Measurements from ENCODE around the gene TDRD9. TPM values are rescaled to one million over a fixed set of nuclear protein-coding genes. Genes with fewer than 3 reads are reported as not detected.

TDRD9 gene
- polyA plus RNA-seq, 1 donor = 0.62 TPM

DNA sequence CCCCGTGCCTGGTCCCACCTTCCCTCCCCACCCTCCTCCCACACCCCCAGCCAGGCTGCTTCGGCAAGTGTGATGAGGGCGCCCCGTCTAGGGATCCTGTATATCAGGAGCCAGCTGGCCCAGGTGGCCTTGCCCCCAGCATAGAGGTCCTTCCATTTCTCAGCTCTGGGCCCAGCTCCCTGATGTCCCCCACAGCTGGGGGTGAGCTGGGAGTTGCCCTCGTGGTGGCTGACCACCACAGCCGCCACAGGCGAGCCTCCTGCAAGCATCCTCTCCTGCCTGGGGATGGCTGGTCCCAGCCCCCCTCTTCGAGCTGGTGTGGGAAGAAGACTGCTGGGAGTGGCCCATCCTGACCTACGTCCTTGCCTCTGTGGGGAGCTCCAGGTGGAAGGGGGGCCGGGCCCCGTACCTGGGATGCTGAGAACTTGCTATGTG is 164.7 kb downstream of the TDRD9 start:
- no peak for DNase-seq (ENCODE audit: low read depth)

DNA sequence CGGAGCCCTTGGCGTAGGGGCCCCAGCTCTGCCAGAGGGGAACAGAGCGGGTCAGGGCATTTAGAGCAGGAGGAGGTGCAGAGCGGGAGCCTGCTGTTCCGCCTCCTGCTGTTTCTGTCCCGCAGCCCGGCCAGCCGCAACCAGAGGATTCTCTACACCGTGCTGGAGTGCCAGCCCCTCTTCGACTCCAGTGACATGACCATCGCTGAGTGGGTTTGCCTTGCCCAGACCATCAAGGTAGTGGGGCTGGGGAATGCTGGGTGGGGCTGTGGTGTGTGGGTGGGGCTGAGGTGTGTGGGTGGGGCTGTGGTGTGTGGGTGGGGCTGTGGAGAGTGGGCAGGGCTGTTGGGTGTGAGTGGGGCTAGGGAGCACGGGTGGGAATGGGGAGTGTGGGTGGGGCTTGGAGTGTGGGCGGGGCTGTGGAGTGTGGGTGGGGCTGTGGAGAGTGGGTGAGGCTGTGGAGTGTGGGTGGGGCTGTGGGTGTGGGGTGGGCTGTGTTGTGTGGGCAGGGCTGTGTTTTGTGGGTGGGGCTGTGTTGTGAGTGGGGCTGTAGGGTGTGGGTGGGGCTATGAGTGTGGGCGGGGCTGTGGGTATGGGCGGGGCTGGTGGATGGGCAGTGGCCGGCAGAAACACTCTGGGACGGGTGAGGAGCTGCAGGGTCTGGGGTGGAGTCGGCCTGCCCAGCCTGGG is 165.3 kb downstream of the TDRD9 start:
- DNase-seq (ENCODE audit: low read depth) = no peak

DNA sequence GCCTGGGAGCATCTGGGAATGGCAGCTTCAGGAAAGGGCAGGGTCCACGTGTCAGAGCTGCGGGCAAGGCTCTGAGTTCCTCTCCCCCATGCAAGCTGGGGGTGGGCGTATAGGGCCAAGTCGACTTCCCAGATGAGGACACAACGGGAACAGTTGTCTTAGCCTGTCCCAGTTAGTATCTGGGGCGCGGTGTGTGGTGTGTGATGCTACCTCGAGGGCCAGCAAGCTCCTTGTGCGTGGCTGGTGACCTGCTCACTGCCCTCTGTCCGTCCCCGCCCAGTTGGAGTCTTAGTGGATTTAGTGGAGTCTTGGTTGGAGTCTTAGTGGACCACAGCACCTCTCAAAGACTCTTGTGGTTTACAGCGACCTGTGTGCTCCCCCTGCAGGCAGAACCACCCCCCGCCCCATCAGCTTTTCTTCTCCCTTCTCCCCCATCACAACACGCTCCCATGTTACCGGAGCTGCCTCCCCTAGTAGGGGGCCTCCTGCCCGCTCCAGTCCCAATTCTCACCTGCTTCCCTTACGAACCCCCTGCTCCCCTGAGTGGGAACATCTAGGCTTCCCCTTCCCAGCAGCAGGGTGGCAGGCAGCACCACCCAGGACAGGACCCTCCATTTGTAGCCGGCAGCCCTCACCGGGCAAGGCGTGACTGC is 165.9 kb downstream of the TDRD9 start:
- no peak for DNase-seq (ENCODE audit: low read depth)

DNA sequence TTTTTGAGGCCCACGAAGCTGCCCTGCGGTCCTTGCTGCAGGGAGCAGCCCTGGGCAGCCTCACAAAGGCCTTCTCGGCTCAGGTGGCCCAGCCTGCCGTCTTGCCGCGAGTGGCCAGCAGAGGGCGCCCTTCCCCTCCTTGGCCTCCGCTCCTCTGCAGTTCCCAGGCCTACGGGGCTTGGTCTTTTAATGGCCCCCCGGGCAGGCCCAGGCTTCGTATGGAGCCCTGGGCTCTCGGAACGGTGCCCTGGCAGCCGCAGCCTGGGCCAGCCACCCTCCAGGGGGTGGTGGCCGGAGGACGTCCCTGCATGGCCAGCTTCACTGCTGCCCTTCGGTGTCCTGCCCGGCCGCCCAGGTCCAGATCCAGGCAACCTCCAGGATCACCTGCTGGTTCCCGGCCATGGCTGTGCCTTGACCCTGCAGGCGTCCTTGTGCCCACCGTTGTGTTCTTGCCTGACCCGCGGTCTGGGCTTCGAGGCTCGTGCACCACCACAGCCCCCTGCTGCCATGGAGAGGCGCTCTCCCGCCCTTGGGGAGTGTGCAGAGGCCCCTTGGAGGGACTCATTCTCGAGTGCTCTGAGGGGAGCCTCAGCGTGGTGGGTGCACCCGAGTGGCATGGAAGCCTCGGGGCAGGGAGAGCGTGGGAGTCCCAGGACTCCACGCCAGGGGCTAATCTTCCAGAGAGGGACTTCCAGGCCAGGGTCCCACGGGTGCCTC is 166.6 kb downstream of the TDRD9 start:
- no peak for DNase-seq (ENCODE audit: low read depth)

DNA sequence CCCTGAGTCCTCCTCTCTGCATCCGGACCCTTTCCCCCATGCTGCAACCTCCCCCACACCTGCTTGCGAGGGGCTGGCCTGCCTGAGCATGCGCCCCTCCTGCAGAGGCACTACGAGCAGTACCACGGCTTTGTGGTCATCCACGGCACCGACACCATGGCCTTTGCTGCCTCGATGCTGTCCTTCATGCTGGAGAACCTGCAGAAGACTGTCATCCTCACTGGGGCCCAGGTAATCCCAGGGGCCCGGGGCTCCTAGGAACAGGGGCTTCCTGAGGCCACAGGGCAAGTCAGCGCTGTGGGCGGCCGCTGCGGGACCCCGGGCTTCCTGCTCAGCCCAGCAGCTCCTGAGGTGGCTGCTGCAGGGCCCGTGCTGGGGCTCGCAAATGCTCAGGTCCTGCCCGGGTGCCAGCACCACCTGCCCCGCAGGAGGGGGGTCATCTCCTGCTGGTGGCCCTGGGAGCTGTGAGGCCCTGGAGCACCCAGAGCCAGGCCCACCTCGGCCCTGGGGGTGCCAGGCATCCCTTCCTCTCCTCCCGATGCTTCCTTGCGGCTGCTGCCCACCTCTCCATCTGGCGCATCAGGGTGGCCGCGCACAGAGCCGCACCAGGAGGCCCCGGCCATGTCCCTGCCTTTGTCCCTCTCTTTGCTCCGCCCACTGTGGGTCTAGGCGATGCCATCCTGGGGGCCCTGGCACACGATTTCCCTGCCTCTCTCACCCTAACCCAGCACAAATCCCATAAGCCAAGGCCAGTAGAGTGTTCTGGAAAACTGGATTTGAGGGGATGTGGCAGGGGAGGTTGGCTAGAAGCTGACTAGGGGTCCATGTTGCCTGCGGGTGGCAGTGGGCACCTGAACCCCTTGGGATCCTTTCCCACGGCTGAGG is 167.4 kb downstream of the TDRD9 start:
- no peak for DNase-seq (ENCODE audit: low read depth)

DNA sequence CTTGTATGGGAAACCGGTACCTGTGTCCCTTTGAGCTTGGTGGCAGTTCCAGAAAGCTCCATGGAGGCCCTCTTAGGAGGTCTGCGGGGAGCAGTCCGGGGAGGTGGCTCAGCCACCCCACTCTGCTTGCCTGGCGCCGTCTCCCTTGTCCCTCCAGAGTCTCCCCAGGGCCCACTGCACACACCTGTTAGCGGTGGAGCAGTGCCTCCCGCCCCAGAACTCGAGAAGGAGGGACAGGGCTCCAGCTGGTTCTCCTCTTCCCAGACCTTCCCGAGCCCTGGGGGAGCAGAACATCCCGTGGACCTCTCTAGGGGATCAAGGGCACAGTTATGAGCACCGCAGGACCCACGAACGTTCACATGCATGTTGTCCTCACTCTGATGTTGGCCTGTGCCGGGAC is 168.1 kb downstream of the TDRD9 start:
- no peak for DNase-seq (ENCODE audit: low read depth)

DNA sequence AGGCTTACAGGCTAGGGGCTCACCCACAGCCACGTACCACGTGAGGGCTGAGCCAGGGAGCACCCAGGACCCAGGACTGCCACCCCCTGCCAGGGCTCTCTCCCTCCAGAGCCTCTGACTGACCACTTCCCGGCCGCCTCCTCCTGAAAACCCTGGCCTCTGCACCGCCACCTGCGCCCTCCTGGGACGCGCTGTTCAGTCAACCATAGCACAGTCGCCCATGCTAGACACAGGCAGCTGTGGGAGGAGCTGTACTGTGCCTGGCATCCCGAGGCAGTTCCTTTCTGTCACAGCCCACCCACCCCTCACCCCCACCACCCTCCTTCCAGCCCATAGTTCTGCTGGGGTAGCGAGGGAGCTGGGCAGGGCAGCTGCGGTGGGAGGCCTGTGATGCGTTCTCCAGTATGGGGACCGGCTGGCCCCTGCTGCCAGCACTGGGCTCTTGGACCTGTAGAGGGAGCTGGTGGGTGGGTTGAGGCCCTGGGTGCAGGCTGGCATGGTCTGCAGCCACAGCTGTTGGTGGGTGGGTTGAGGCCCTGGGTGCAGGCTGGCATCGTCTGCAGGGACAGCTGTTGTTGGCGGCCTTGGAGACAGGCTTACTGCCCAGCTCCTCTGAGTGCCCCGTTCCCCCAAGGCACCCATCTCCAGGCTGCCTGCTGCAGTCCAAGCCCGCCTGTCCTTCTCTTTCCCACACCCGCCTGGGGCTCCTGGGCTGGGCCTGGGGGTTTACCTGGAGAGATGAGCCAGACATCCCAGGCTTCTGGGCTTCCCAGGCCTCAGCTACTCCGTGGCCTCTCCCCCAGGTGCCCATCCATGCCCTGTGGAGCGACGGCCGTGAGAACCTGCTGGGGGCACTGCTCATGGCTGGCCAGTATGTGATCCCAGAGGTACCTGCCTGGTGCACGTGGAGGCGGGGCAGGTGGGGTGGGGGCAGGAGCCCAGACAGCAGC is 168.8 kb downstream of the TDRD9 start:
- no peak for DNase-seq (ENCODE audit: low read depth)

DNA sequence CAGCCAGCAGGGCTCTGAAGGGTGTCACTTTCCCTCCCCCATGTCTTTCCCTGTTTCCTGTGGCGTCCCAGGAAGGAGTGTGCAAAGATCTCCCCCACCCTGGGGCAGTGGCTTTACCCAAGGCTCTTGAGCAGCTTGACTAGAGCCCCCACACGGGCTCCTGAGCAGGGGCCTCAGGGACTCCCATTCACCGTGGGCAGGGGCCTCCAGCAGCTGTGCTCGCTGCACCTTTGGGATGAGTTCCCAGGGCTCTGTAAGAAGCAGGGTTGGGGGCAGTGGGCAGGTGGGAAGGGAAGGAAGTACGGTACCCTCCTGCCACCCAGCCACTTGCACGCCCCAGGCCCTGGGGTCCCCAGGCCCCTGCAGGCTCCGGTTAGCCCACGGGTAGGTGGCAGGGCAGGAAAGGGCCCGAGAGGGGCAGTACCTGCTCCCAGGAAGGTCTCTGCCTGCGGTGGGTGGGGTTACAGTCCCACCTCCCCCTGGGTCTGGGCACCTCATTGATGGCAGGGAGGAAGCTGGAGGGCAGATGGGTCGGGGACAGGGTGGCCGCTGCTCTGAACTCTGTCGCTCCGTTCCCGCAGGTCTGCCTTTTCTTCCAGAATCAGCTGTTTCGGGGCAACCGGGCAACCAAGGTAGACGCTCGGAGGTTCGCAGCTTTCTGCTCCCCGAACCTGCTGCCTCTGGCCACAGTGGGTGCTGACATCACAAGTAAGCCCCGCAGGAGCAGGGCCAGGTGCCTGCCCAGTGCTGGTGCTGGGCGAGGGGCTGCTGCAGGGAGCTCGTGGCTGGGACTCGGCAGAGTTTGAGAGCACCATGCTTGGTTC is 170.2 kb downstream of the TDRD9 start:
- no peak for DNase-seq (ENCODE audit: low read depth)

DNA sequence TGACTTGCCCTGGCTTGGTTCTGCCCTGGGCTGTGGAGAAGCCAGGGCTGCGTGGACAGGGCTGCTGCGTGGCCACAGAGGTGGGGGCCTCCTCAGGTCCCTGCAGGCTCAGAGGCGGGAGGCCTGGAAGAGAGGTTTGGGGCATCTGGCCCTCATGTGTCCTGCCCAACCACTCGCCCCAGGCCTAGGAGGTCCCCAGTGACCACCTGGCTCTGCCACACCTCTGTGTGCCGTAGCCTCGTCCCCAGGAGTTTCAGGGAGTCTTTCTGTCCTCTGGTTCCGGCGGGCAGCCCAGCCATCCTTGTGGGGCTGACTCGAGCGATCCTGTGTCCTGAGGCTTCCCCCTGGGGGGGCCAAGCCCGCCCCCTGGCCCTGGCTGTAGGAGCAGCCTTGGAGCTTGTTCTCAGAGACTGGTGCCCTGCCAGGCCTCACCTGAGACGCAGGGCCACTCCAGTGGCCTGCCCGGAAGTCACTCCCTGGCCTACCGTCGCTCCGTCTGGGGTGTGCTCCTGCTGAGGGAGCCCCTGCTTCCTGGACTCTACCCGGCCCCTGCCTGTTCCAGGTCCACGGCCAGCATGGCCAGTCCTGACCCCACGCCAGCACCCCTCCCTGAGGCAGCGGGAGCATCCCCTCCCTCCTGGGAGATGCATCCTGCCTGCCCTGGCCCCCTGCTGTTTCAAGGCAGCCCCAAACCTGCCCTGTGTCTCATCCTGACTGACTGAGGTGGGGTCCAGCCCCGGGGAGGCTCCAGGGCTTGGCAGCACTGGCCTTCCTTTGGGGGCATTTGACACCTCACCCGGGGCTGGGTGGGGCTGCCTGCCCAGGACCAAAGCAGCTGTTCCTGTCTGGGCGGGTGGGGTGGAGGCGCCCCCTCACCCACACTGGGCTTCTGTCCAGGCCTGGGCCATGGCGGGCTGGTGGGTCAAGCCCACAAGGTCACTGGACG is 171.1 kb downstream of the TDRD9 start:
- DNase-seq (ENCODE audit: low read depth) = no peak

DNA sequence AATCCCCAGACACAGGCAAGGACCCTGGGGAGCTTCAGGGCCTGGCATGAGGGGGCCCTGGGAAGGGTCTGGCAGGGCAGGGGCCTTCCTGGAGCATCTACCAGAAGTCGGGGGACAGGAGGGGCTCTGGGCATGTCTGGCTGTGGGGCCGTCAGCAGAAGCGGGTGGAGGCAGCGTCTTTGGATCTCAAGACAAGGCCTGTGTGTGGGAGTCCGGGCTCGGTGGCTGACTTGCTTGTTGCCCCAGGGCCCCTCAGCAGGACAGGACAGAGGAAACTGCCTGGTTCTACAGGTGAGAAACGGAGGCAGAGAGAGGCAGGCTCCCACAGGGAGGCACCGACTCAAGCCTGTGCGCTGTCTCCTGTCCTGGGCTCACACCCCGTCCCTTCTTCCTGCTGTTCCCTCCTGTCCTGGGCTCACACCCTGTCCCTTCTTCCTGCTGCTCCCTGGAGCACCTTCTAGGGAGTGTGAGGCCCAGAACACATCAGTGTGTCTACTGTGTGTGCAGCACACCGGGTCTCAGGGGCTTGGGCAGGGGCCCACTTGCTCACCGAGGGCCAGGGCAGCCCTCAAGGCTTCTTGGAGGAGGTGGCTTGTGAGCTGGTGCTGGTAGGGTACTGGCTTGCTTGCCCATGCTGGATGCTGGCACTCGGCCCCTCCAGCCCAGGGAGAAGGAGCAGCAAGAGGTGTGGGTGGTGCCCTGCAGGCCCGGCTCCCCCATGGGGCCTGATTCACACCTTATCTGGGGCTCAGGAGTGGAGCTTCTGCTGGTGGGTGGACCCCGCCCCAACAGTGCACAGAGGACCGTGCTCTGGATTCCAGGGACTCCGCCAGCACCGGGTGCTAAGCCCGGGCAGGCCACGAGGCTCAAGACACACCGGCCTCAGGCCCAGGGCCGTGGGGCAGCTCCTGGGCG is 172.2 kb downstream of the TDRD9 start:
- no peak for DNase-seq (ENCODE audit: low read depth)

DNA sequence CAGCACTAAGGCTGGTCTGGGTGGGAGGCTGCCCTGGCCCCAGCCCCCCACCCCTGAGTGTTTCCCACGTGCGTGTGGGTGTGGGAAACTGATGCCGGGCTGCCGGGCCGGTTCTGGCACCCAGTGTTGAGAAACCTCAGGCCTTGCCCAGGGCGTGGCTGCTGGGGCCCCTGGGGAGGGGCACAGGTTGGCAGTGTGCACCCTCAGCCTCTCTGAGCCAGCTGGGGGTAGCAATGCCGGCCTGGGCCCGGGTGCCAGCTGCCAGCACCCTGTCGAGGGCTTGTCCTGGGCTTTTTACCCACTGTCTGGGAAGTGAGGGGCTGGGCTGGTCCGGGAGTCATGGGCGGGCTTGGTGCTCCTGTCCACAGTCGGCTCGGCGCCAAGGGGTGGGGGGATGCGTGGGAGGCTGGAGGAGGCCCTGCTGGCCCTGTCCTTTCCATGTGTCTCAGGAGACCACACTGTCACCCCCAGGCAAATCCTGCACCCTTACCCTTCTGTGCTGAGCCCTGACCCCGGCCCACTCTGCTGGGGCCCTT is 172.9 kb downstream of the TDRD9 start:
- no peak for DNase-seq (ENCODE audit: low read depth)

DNA sequence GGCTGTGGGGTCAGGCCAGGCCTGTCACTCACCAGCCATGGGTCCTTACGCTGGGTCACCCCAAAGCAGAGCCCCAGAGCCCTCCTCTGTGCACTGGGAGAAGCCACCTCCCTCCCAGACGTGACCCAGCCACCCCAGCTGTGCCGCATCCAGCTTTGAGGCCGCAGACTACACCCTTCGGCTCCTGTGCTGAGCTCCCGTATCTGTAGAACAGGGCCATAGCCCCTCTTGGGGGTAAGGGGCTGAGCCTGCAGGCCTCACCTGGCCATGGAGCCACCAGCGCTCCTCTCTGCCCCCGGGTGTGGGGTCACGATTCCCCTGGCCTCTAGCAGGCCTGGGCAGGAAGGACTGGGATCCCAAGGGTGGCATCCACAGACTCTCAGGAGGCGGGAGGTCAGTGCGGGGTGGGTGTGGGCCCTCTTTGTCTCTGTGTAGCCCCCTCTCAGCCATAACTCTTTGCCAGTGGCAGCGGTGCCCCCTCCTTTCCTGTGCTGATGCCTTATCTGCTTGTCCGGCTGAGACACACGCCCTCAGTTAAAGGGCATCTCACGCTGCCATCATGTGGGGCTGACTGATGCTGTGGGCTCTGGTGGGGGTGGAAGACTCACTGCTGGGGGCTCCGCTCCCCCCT is 173.5 kb downstream of the TDRD9 start:
- DNase-seq (ENCODE audit: low read depth) = no peak

Other genes with a start within 250 kb of the TDRD9 start
- gene XRCC3, start 213.0 kb upstream of the TDRD9 start, polyA plus RNA-seq (ENCODE audit: insufficient read length) = 10.2 TPM
- gene ZFYVE21, start 212.6 kb upstream of the TDRD9 start, polyA plus RNA-seq (ENCODE audit: insufficient read length) = 42.2 TPM
- gene PPP1R13B, start 80.9 kb upstream of the TDRD9 start, polyA plus RNA-seq (ENCODE audit: insufficient read length) = 7.7 TPM
- gene RD3L, start 14.1 kb downstream of the TDRD9 start, polyA plus RNA-seq (ENCODE audit: insufficient read length) = not detected
- gene ASPG, start 157.2 kb downstream of the TDRD9 start, polyA plus RNA-seq (ENCODE audit: insufficient read length) = 2.5 TPM
- 7.2 TPM for gene KIF26A, start 210.1 kb downstream of the TDRD9 start, polyA plus RNA-seq (ENCODE audit: insufficient read length)

Data from forelimb muscle (tissue), 1 donor.